IMR-90 (cell line): Measurements from ENCODE around the gene CFAP97.

Experiments used
- MAFK ChIP-seq: IDR thresholded peaks from 2 replicates; pipeline ENCODE4 v1.6.1; 2012; ENCODE audit warnings: low read depth, low read length, improper control_type of control experiment
- NFE2L2 ChIP-seq: fragments of 150-350 bp; IDR thresholded peaks from 2 replicates; pipeline ENCODE4 v1.6.1; 2016; ENCODE audit warnings: low read depth, mild to moderate bottlenecking, low read length
- POLR2A ChIP-seq: IDR thresholded peaks from 2 replicates; pipeline ENCODE4 v1.6.1; 2012; ENCODE audit warnings: mild to moderate bottlenecking, low read depth, low read length
- RAD21 ChIP-seq: IDR thresholded peaks from 2 replicates; pipeline ENCODE4 v1.6.1; 2012; ENCODE audit warnings: low read length, improper control_type of control experiment
- TF ChIP-seq, protein P1 (sequence below): conservative IDR thresholded peaks from 2 replicates; pipeline ENCODE4 v1.5.1; 2012; ENCODE audit warnings: mild to moderate bottlenecking, low read depth, low read length, improper control_type of control experiment
- TF ChIP-seq, protein P2 (sequence below): fragments of 150-350 bp; IDR thresholded peaks from 2 replicates; pipeline ENCODE4 v1.6.1; 2016; ENCODE audit warnings: low read depth, mild to moderate bottlenecking, low read length, moderate library complexity, borderline replicate concordance

DNA sequence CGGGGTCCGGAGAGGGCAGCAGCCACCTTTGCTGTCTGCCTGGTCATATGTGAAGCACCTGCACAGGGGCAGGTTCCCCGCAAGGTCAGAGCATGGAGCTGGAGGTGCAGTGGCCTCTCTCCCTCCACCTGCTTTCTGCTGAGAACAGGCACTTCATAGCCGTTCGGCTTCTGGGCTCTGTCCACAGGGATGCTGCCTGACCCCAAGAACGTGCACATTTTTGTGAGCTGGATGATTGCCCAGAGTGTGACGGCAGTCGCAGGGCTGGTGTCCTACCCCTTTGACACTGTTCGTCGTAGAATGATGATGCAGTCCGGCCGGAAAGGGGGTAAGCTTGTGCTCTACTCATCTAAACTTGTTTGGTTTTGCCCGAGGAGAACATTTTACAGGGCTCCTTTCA is 58.2 kb downstream of the CFAP97 start:
- TF ChIP-seq POLR2A, result no peak
- TF ChIP-seq, protein P1, sequence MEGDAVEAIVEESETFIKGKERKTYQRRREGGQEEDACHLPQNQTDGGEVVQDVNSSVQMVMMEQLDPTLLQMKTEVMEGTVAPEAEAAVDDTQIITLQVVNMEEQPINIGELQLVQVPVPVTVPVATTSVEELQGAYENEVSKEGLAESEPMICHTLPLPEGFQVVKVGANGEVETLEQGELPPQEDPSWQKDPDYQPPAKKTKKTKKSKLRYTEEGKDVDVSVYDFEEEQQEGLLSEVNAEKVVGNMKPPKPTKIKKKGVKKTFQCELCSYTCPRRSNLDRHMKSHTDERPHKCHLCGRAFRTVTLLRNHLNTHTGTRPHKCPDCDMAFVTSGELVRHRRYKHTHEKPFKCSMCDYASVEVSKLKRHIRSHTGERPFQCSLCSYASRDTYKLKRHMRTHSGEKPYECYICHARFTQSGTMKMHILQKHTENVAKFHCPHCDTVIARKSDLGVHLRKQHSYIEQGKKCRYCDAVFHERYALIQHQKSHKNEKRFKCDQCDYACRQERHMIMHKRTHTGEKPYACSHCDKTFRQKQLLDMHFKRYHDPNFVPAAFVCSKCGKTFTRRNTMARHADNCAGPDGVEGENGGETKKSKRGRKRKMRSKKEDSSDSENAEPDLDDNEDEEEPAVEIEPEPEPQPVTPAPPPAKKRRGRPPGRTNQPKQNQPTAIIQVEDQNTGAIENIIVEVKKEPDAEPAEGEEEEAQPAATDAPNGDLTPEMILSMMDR, result no peak
- no peak for TF ChIP-seq MAFK
- TF ChIP-seq, protein P2, sequence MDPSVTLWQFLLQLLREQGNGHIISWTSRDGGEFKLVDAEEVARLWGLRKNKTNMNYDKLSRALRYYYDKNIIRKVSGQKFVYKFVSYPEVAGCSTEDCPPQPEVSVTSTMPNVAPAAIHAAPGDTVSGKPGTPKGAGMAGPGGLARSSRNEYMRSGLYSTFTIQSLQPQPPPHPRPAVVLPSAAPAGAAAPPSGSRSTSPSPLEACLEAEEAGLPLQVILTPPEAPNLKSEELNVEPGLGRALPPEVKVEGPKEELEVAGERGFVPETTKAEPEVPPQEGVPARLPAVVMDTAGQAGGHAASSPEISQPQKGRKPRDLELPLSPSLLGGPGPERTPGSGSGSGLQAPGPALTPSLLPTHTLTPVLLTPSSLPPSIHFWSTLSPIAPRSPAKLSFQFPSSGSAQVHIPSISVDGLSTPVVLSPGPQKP, result no peak
- TF ChIP-seq RAD21, result no peak
- TF ChIP-seq NFE2L2, result no peak
